Neuronal stem cell (in vitro differentiated cells): ENCODE data around the gene RAB13.
"Not testable (repeated sequence)": the region's sequence is repeated elsewhere in the genome, so short reads cannot be mapped to it uniquely, and the experiment has no call there.

Source experiments
- DNase-seq: peaks from one replicate; pipeline ENCODE4 v3.0.0-alpha.2; 2013; ENCODE audit warnings: low spot score
- H2AFZ ChIP-seq: one replicate; pipeline ENCODE4 v1.6.1; 2013; ENCODE audit warnings: mild to moderate bottlenecking, low read length, inconsistent platforms
- H2AK5ac ChIP-seq: 2 replicates; pipeline ENCODE4 v1.6.1; 2013; ENCODE audit warnings: low read depth, mild to moderate bottlenecking, inconsistent platforms, low read length, moderate library complexity, mixed read lengths
- H2BK120ac ChIP-seq: 2 replicates; pipeline ENCODE4 v1.6.1; 2013; ENCODE audit warnings: low read depth, mild to moderate bottlenecking, inconsistent platforms, low read length, moderate library complexity, mixed read lengths
- H2BK12ac ChIP-seq: one replicate; pipeline ENCODE4 v1.6.1; 2013; ENCODE audit warnings: low read length, inconsistent platforms
- H2BK15ac ChIP-seq: 2 replicates; pipeline ENCODE4 v1.6.1; 2013; ENCODE audit warnings: mild to moderate bottlenecking, low read length, inconsistent platforms, mixed read lengths
- H2BK5ac ChIP-seq: one replicate; pipeline ENCODE4 v1.6.1; 2013; ENCODE audit warnings: inconsistent platforms, mild to moderate bottlenecking, low read length, moderate library complexity
- H3K14ac ChIP-seq: one replicate; pipeline ENCODE4 v1.6.1; 2013; ENCODE audit warnings: low read length, inconsistent platforms
- H3K18ac ChIP-seq: 2 replicates; pipeline ENCODE4 v1.6.1; 2013; ENCODE audit warnings: low read length, inconsistent platforms
- H3K23ac ChIP-seq: 2 replicates; pipeline ENCODE4 v1.6.1; 2013; ENCODE audit warnings: low read depth, mild to moderate bottlenecking, mixed read lengths, low read length, inconsistent platforms; ENCODE audit not compliant: poor library complexity
- H3K27ac ChIP-seq: replicated peaks from 3 replicates; pipeline ENCODE4 v1.5.1; 2013; ENCODE audit warnings: low read length, inconsistent platforms
- H3K27me3 ChIP-seq, 3 experiments: 2 replicates each; pipeline ENCODE4 v1.6.1; 2013; ENCODE audit warnings: low read length in 3 of 3, mild to moderate bottlenecking in 2 of 3, inconsistent platforms in 1 of 3, low read depth in 1 of 3, mixed read lengths in 1 of 3, moderate library complexity in 1 of 3; ENCODE audit not compliant: control insufficient read depth in 3 of 3, insufficient read depth in 3 of 3
- H3K36me3 ChIP-seq, 2 donors: replicated peaks in 1 of 2; 2 replicates each; pipeline ENCODE4 v1.6.1; 2013; ENCODE audit warnings: low read length in 2 of 2; ENCODE audit not compliant: control insufficient read depth in 2 of 2, insufficient read depth in 2 of 2
- H3K4ac ChIP-seq: 2 replicates; pipeline ENCODE4 v1.6.1; 2013; ENCODE audit warnings: inconsistent platforms, mild to moderate bottlenecking, low read length, moderate library complexity
- H3K4me1 ChIP-seq, 2 donors: 1 replicate in 1 of 2; 2 replicates in 1 of 2; pipeline ENCODE4 v1.6.1; 2013; ENCODE audit warnings: low read length in 2 of 2, low read depth in 1 of 2; ENCODE audit not compliant: control insufficient read depth in 2 of 2, insufficient read depth in 1 of 2
- H3K4me2 ChIP-seq: one replicate; pipeline ENCODE4 v1.6.1; 2013; ENCODE audit warnings: mild to moderate bottlenecking, low read length, inconsistent platforms; ENCODE audit not compliant: insufficient read depth, poor library complexity, severe bottlenecking
- H3K4me3 ChIP-seq, 2 donors: 2 replicates each; pipeline ENCODE4 v1.5.1; 2013; ENCODE audit warnings: low read length in 2 of 2, mild to moderate bottlenecking in 2 of 2, inconsistent platforms in 1 of 2, moderate library complexity in 1 of 2
- H3K79me1 ChIP-seq: one replicate; pipeline ENCODE4 v1.6.1; 2013; ENCODE audit warnings: low read depth, mild to moderate bottlenecking, inconsistent platforms, low read length, moderate library complexity
- H3K9ac ChIP-seq: one replicate; pipeline ENCODE4 v1.6.1; 2013; ENCODE audit warnings: mild to moderate bottlenecking, low read depth, low read length, inconsistent platforms; ENCODE audit not compliant: poor library complexity
- H3K9me3 ChIP-seq, 2 donors: replicated peaks in 1 of 2; 2 replicates each; pipeline versions ENCODE3 to v1.6.1; 2013; ENCODE audit warnings: low read length in 2 of 2, mild to moderate bottlenecking in 2 of 2, inconsistent platforms in 1 of 2, low read depth in 1 of 2, mixed read lengths in 1 of 2, moderate library complexity in 1 of 2; ENCODE audit not compliant: control insufficient read depth in 2 of 2, insufficient read depth in 1 of 2
- H4K8ac ChIP-seq: one replicate; pipeline ENCODE4 v1.6.1; 2013; ENCODE audit warnings: low read depth, mild to moderate bottlenecking, inconsistent platforms, low read length, moderate library complexity
- H4K91ac ChIP-seq: one replicate; pipeline ENCODE4 v1.6.1; 2013; ENCODE audit warnings: low read length, low read depth, mild to moderate bottlenecking, inconsistent platforms; ENCODE audit not compliant: poor library complexity
- WGBS, 2 donors: extraction: QIAGEN DNeasy Blood & Tissue Kit; methylation state at CpG; one replicate each; pipeline ENCODE4 v1.1.7; 2013; ENCODE audit warnings: missing lambda C conversion rate in 2 of 2, mixed read lengths in 1 of 2; ENCODE audit not compliant: insufficient read length in 2 of 2, insufficient replicate concordance in 1 of 2; ENCODE audit errors: extremely low coverage in 2 of 2; 5-methylcytosine and 5-hydroxymethylcytosine counted together

The RAB13 gene

DNA sequence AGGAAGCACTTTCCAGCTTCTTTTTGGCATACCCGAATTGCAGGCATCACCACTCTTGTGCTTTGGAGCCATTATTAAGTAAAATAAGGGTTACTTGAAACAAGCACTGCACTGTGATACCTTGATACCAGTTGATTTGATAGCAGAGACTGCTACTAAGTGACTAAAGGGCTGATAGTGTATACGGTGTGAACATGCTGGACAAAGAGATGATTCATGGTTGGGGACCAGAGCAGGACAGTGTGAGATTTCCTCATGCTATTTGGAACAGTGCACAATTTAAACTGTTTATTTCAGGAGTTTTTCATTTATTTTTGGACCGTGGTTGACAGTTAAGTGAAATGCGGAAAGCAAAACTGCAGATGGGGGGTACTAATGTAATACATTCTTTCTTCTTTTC, 14.3 kb upstream of the RAB13 start:
- Histone ChIP-seq H4K91ac (no peak overlapping the region), H3K4me3 (no peak overlapping the region), H3K27me3 (no peaks in the 10 kb centered on the region), H2AFZ (no peak overlapping the region), H3K18ac (no peak overlapping the region), H2BK5ac (no peak overlapping the region), H3K4me2 (no peak overlapping the region), H3K9ac (no peak overlapping the region), H3K36me3 (peaks cover 3 to 4% of the 10 kb centered on the region in 2 donors), H3K79me1 (no peaks in the 10 kb centered on the region), H3K9me3 (peaks cover 3% of the 10 kb centered on the region in 2 donors), H3K23ac (no peak overlapping the region), H3K4ac (no peak overlapping the region), H3K27ac (no peak overlapping the region), H2BK15ac (no peak overlapping the region), H3K4me1 (peaks cover 0 to 6% of the 10 kb centered on the region in 2 donors), H2BK12ac (no peak overlapping the region), H2BK120ac (no peak overlapping the region), H4K8ac (no peak overlapping the region), H2AK5ac (no peak overlapping the region), H3K14ac (no peak overlapping the region)
- no CpG with 5 or more reads among the region's 4 CpGs for WGBS, 2 donors
- no peak for DNase-seq

GRCh38 chr1:153996882-153997281, 10.7 kb upstream of the RAB13 start:
- H2AK5ac ChIP-seq, H4K8ac ChIP-seq, H3K9ac ChIP-seq, H4K91ac ChIP-seq, H3K4me2 ChIP-seq, H2AFZ ChIP-seq, H3K9me3 ChIP-seq, H3K4ac ChIP-seq, H3K4me1 ChIP-seq, H3K14ac ChIP-seq, H3K27me3 ChIP-seq, H3K18ac ChIP-seq, H2BK12ac ChIP-seq, H3K27ac ChIP-seq, H3K4me3 ChIP-seq, H3K79me1 ChIP-seq, H2BK5ac ChIP-seq, H3K23ac ChIP-seq, H2BK120ac ChIP-seq, DNase-seq, H2BK15ac ChIP-seq: not testable (repeated sequence)
- no CpG with 5 or more reads among the region's 10 CpGs for WGBS, 2 donors
- peaks cover 23 to 36% of the 10 kb centered on the region in 2 donors for H3K36me3 ChIP-seq

DNA sequence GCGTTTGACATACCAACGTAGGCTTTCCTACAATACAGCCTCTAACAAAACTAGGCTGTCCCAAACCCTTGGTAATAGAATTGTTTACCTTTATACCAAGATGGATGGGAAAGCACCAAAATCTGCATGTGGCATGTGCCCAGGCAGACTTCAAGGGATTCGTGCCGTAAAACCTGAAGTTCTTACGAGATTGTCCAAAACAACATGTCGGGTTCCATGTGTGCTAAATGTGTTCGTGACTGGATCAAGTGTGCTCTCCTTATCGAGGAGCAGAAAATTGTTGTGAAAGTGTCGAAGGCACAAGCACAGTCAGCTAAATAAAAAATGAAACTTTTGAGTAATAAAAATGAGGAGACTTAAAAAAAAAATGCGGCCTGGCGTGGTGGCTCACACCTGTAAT, 9.5 kb upstream of the RAB13 start:
- Histone ChIP-seq H4K91ac (no peak overlapping the region), H2BK120ac (no peak overlapping the region), H3K9me3 (peaks cover 3 to 6% of the 10 kb centered on the region in 2 donors), H3K18ac (no peak overlapping the region), H3K4ac (no peak overlapping the region), H3K79me1 (peaks cover 5% of the 10 kb centered on the region), H2BK12ac (no peak overlapping the region), H3K4me3 (no peak overlapping the region), H2AFZ (no peak overlapping the region), H3K27ac (no peak overlapping the region), H4K8ac (no peak overlapping the region), H3K4me2 (no peak overlapping the region), H3K4me1 (peaks cover 3 to 8% of the 10 kb centered on the region in 2 donors), H3K23ac (no peak overlapping the region), H3K27me3 (no peaks in the 10 kb centered on the region), H2BK15ac (no peak overlapping the region), H3K9ac (no peak overlapping the region), H2AK5ac (no peak overlapping the region), H3K36me3 (peaks cover 25 to 45% of the 10 kb centered on the region in 2 donors), H2BK5ac (no peak overlapping the region), H3K14ac (no peak overlapping the region)
- WGBS, 2 donors = no CpG with 5 or more reads among the region's 11 CpGs
- no peak for DNase-seq

GRCh38 chr1:153995202-153995601, 9.1 kb upstream of the RAB13 start:
- H3K4me2 ChIP-seq = no peak overlapping the region
- no peak overlapping the region for H4K91ac ChIP-seq
- no peak for DNase-seq
- peaks cover 3 to 8% of the 10 kb centered on the region in 2 donors for H3K4me1 ChIP-seq
- no peak overlapping the region for H2BK5ac ChIP-seq
- no peak overlapping the region for H3K9ac ChIP-seq
- H3K79me1 ChIP-seq = peaks cover 5% of the 10 kb centered on the region
- no peak overlapping the region for H3K14ac ChIP-seq
- no peak overlapping the region for H4K8ac ChIP-seq
- peaks cover 3 to 6% of the 10 kb centered on the region in 2 donors for H3K9me3 ChIP-seq
- no peak overlapping the region for H2BK120ac ChIP-seq
- H2AK5ac ChIP-seq = no peak overlapping the region
- peaks cover 25 to 45% of the 10 kb centered on the region in 2 donors for H3K36me3 ChIP-seq
- H3K4ac ChIP-seq = no peak overlapping the region
- no peak overlapping the region for H3K23ac ChIP-seq
- no peak overlapping the region for H2AFZ ChIP-seq
- H3K4me3 ChIP-seq = no peak overlapping the region
- H3K18ac ChIP-seq = no peak overlapping the region
- H3K27me3 ChIP-seq = no peaks in the 10 kb centered on the region
- H2BK15ac ChIP-seq = no peak overlapping the region
- H3K27ac ChIP-seq = no peak overlapping the region
- no peak overlapping the region for H2BK12ac ChIP-seq
- no CpG with 5 or more reads among the region's 3 CpGs for WGBS, 2 donors
